ENCODE measurements around the gene EVX2. TPM values are rescaled to one million over a fixed set of nuclear protein-coding genes. Genes with fewer than 3 reads are reported as not detected.

Gene EVX2
- total RNA-seq, 6 donors from 2014 or later, result not detected

- peaks cover 24 to 39% (median 25%) of the 10 kb centered on the region in 4 donors for H3K4me1 ChIP-seq
- no peaks in the 10 kb centered on the region for H3K36me3 ChIP-seq
- no peak for ATAC-seq (ENCODE audit: low FRiP score in 2 of 2)
- H3K27ac ChIP-seq, result no peak overlapping the region
- peaks cover 0 to 81% (median 40%) of the 10 kb centered on the region in 4 donors for H3K27me3 ChIP-seq
- no peaks in the 10 kb centered on the region for H3K9me3 ChIP-seq
- no peak for DNase-seq
- no peak overlapping the region for H3K4me3 ChIP-seq
- TF ChIP-seq EP300 (IDR thresholded peaks at IDR 0.05) (no peak), CTCF (IDR thresholded peaks at IDR 0.05) (no peak), POLR2AphosphoS5 (IDR thresholded peaks at IDR 0.05) (no peak), POLR2A (IDR thresholded peaks at IDR 0.05) (no peak)
- 14 to 16% methylated on average over 15 of the region's 15 CpGs for WGBS, 2 donors
These were observed 47.4 kb upstream of the EVX2 start for GRCh38 chr2:176130957-176131847.

- Histone ChIP-seq H3K27me3 (peaks cover 0 to 78% (median 39%) of the 10 kb centered on the region in 4 donors), H3K4me3 (peak overlapping the region in 3 of 4 donors; percentile 22 to 42 (median 42)), H3K27ac (no peak overlapping the region), H3K9me3 (no peaks in the 10 kb centered on the region), H3K4me1 (peaks cover 20 to 33% (median 21%) of the 10 kb centered on the region in 4 donors), H3K36me3 (no peaks in the 10 kb centered on the region)
- WGBS, 2 donors, result 3 to 11% methylated on average over 9 to 25 of the region's 100 CpGs
- DNase-seq (peak in 1 of 2 donors; percentile 90), ATAC-seq (ENCODE audit: low FRiP score in 2 of 2) (peak in 1 of 2 donors; percentile 73)
- TF ChIP-seq POLR2A (IDR thresholded peaks at IDR 0.05) (no peak), POLR2AphosphoS5 (IDR thresholded peaks at IDR 0.05) (no peak), CTCF (IDR thresholded peaks at IDR 0.05) (no peak), EP300 (IDR thresholded peaks at IDR 0.05) (no peak)
These were observed 46.6 kb upstream of the EVX2 start for GRCh38 chr2:176130147-176130956.

DNA sequence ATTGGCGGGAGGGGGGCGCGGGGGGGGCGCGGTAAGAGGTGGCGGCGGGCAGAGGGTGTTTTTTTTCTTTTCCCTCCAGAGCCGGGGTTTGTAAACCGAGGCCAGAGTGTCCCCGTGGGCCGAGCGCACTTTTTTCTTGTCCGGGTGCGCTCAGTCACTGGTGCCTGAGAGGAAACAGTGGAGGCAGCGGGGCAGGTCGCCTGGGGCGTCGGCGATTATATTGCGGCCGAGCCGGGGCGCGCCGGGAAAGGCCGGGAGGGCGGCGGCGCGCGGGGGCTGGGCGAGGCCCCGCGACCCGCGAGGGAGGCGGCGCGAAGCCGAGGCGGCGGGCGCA, 46.0 kb upstream of the EVX2 start:
- DNase-seq (no peak), ATAC-seq (ENCODE audit: low FRiP score in 2 of 2) (peak in 1 of 2 donors; percentile 41)
- no peaks in the 10 kb centered on the region for H3K9me3 ChIP-seq
- peak overlapping the region in 3 of 4 donors; percentile 22 to 42 (median 42) for H3K4me3 ChIP-seq
- TF ChIP-seq CTCF (IDR thresholded peaks at IDR 0.05) (no peak), EP300 (IDR thresholded peaks at IDR 0.05) (no peak), POLR2AphosphoS5 (IDR thresholded peaks at IDR 0.05) (no peak), POLR2A (IDR thresholded peaks at IDR 0.05) (no peak)
- 0% methylated on average over 12 of the region's 43 CpGs; no CpG with 5 or more reads in 1 of the 2 donors for WGBS, 2 donors
- H3K27me3 ChIP-seq, result peaks cover 0 to 81% (median 42%) of the 10 kb centered on the region in 4 donors
- no peak overlapping the region for H3K27ac ChIP-seq
- H3K4me1 ChIP-seq, result peaks cover 20 to 33% (median 21%) of the 10 kb centered on the region in 4 donors
- H3K36me3 ChIP-seq, result no peaks in the 10 kb centered on the region

DNA sequence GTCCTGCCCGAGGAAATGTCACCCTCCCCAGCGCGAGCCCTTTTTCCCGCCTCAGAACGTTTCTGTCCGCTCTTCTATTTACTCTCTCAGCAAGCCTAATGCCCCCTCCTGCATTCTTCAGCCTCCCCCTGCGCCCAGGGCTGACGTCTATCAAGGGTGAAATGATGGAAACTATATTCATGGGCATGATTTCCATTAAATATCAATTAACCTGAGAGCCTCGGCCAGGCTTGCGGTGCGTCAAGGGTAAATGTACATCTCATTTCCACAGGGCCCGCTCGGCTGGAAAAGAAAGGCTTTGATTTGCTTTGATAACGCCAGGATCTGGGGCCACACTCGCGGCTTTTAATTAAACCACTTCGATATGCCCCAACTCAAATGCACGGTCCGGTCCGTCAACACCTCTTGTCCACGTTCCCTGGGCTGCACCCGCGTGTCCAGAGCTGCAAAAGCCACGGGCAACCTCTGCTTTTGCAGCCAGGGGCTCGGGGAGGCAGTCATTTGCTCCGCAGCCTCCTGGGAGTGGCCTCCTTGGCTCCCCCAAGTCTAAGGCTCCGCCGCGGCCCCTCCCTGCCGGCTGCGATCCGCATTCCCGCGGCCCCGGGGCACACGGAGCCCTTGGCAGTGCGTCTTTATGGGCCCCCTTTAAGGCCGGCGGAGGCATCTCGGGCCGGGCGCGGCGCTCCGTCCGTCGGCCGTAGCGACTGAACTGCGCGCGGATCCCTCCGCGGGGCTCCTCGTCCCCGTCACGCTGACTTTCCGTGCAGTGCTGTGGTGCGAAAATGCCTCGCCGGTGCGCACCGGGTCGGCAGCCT, 45.4 kb upstream of the EVX2 start, which contains the start of gene HOXD8:
Gene HOXD8, plus strand, starts transcription at position 724 of the 815 bp plus-strand sequence. CDS start 662 bp downstream, outside the sequence.
- Histone ChIP-seq H3K9me3 (no peaks in the 10 kb centered on the region), H3K4me1 (peaks cover 20 to 33% (median 21%) of the 10 kb centered on the region in 4 donors), H3K36me3 (no peaks in the 10 kb centered on the region), H3K27me3 (peaks cover 0 to 81% (median 46%) of the 10 kb centered on the region in 4 donors), H3K4me3 (peak within 1 kb of the TSS in 3 of 4 donors; percentile 22 to 42 (median 42)), H3K27ac (no peak within 1 kb of the TSS)
- WGBS, 2 donors, result 4 to 8% methylated on average over 13 to 37 of the region's 64 CpGs
- ATAC-seq (ENCODE audit: low FRiP score in 2 of 2), result peak in 1 of 2 donors; percentile 80
- TF ChIP-seq EP300 (IDR thresholded peaks at IDR 0.05) (no peak), POLR2A (IDR thresholded peaks at IDR 0.05) (no peak), CTCF (IDR thresholded peaks at IDR 0.05) (no peak), POLR2AphosphoS5 (IDR thresholded peaks at IDR 0.05) (no peak)
- DNase-seq, result peak in 1 of 2 donors; percentile 88

Data from upper lobe of left lung (tissue), 6 donors.